LNCAP (cell line): Measurements from ENCODE around the gene COL18A1.

Source experiments
- TF ChIP-seq, protein P1 (sequence below): fragments of 450-650 bp; IDR thresholded peaks from 2 replicates; pipeline ENCODE4 v1.5.1; 2017; ENCODE audit warnings: mild to moderate bottlenecking

Gene COL18A1

DNA sequence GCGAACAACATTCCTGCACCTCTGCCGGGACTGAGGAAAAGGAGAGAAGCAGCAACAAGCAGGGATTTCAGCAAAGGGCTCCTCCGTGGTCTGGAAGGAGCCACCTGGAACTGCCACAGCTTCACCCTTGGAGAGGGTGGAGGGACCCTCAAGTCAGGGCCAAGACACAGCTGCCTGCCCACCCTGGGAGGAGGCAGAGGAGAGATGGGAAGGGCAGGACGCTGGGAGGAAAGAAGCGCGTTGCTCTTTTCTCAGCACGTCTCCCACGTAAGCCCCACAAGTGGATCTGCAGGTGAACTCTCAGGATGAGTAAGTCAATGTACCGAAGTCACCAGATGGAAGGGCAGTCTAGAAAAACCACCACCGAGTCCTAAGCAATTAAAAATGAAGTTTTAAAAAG is 97.6 kb downstream of the COL18A1 start:
- TF ChIP-seq, protein P1, sequence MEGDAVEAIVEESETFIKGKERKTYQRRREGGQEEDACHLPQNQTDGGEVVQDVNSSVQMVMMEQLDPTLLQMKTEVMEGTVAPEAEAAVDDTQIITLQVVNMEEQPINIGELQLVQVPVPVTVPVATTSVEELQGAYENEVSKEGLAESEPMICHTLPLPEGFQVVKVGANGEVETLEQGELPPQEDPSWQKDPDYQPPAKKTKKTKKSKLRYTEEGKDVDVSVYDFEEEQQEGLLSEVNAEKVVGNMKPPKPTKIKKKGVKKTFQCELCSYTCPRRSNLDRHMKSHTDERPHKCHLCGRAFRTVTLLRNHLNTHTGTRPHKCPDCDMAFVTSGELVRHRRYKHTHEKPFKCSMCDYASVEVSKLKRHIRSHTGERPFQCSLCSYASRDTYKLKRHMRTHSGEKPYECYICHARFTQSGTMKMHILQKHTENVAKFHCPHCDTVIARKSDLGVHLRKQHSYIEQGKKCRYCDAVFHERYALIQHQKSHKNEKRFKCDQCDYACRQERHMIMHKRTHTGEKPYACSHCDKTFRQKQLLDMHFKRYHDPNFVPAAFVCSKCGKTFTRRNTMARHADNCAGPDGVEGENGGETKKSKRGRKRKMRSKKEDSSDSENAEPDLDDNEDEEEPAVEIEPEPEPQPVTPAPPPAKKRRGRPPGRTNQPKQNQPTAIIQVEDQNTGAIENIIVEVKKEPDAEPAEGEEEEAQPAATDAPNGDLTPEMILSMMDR, result no peak

DNA sequence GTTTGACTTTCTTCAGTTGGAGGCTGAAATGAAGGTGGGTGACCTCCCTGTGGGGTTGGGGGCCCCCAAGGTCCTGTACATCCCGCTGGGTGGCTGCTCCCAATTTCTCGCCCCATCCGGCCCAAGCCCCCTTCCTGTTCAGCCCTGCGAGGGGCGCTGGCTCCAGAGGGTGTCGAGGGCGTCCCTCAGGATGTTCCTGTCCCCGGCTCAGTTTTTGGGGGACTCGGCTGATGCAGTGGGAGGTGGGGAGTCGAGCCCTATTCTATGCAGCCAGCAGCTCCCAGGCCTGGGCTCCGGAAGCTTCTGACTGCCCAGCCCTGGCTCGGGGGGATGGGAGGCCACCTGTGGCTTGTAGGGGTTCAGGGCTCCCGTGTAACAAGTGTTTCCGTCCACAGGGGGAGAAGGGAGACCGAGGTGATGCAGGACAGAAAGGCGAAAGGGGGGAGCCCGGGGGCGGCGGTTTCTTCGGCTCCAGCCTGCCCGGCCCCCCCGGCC is 99.1 kb downstream of the COL18A1 start:
- TF ChIP-seq, protein P1, result no peak

DNA sequence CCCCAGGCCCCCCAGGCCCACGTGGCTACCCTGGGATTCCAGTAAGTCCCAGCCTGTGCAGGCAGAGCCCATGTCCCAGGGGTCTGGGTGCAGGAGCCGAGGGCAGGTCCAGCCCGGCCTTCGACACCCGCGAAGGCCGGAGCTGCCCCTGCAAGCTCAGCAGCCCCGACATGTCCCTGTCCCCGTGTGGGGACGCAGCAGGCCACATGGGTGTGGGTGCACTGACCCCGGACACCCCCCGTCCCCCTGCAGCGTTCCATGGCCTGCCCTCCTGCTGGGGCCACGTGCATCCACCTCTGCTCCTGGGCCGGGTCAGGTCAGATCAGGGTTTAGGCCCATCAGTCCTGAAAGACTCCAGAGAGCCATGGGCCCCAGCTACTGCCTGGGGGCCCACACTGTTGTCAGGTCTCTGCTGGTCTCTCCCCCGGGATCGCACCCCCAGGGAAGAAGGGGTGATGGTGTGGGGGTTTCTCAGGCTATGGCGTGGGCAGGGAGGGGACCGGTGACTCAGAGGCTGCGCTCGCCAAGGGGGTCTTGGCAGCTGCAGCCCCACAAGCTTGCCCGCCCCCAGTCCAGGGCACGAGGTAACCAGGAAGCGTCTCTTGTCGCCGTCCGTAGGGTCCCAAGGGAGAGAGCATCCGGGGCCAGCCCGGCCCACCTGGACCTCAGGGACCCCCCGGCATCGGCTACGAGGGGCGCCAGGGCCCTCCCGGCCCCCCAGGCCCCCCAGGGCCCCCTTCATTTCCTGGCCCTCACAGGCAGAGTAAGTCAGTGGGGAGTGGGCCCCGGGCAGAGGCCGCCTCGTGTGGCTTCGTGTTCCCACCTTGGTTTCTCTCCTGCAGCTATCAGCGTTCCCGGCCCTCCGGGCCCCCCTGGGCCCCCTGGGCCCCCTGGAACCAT is 99.8 kb downstream of the COL18A1 start:
- TF ChIP-seq, protein P1, result no peak

DNA sequence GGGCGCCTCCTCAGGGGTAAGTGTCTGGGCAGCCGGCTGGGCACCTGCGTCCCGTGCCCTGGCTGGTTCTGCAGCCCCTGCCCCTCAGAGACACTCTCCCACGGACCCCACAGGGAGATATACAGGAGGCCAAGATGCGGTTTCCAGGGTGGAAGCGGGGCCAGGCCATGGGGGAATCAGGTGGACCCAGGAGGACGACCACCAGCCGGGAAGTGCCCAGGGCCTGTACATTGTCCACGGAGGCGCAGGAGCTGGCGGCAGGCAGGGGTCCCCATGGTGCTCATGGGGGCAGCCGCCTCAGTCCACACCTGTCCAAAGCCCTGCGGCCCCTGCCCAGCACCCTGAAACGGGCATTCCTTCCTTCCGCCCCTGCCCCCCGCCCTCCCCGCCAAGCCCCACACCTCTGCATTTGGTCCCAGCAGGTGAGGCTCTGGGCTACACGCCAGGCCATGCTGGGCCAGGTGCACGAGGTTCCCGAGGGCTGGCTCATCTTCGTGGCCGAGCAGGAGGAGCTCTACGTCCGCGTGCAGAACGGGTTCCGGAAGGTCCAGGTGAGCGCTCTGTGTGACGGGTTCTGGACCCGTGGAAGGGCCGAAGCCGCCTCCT is 100.6 kb downstream of the COL18A1 start:
- TF ChIP-seq, protein P1, result no peak

DNA sequence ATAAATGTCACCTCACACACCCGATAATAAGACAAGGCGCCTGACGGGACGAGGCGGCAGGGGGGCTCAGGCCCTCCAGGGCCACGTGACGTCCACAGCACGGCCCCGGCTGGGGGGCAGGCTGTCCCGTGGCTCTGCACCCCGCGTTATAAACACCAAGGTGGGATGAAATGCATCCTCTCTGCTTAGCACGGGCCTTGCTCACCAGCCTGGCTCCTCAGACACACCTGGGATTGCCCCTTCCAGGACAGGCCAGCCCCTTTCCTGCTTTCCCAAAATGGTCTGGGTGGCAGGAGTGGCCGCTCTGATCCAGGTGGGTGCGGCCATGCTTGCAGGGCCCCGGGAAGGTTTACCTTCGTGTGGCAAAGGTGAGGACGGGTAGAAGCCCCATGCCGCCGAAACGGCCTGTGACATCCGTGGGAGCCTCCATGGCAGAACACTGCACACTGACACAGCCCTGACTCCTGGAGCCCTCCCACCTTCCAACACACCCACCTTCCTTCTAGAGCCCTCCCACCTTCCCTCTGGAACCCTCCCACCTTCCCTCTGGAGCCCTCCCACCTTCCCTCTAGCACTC is 101.4 kb downstream of the COL18A1 start:
- TF ChIP-seq, protein P1, result no peak

DNA sequence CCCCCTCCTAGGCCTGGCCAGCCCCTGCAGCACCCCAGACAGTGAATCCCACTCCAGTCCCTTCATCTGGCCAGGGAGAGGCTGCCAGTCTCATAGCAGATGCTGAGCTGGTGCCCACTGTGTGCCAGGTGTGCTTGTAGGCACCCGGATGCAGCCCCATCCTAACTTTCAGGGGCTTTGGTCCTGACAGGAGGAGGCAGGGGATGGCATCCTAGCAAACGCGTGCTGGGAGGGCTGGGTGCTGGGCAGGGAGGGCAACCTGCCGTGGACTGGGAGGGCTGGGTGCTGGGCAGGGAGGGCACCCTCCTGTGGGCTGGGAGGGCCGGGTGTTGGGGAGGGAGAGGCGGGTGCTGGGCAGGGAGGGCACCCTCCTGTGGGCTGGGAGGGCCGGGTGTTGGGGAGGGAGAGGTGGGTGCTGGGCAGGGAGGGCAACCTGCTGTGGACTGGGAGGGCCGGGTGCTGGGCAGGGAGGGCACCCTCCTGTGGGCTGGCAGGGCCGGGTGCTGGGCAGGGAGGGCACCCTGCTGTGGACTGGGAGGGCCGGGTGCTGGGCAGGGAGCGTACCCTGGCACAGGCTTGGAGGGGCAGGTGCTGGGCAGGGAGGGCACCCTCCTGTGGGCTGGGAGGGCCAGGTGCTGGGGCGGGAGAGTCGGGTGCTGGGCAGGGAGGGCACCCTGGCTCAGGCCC is 102.0 kb downstream of the COL18A1 start:
- TF ChIP-seq, protein P1, result no peak

DNA sequence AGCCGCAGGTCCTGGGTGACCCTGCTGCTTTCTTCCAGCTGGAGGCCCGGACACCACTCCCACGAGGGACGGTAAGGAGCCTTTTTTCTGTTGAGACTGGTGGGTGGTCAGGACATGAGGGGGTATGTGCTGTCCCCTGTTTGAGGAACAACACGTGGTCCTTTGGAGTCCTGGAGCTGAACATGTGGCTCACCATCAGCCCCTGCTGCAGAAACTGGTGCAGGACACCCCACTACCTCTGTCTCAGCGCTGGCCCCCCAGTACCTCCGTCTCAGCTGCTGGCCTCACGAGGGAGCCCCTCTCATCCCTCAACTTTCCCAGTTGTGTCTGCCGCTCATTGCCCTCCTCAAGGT is 102.5 kb downstream of the COL18A1 start:
- TF ChIP-seq, protein P1, result no peak
